Measurements from ENCODE around the gene GPR62.

DNA sequence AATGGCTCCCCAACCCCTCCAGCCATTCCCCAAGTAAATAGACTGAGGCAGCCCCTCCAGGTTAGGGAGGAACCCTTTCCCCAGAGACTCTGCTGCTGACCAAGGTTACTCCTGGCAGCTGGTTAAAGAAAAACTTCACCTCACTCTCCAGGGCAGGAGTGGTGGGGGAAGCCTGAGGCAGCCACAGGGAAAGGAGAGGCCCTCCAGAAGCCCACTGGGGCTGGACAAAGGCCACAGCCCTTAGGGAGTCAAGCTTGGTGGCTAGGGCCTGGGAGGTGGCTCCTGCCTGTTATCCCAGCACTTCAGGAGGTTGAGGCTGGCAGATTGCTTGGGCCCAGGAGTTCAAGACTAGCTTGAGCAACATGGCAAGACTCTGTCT is 29.1 kb downstream of the GPR62 start:
- TF ChIP-seq, protein P1, sequence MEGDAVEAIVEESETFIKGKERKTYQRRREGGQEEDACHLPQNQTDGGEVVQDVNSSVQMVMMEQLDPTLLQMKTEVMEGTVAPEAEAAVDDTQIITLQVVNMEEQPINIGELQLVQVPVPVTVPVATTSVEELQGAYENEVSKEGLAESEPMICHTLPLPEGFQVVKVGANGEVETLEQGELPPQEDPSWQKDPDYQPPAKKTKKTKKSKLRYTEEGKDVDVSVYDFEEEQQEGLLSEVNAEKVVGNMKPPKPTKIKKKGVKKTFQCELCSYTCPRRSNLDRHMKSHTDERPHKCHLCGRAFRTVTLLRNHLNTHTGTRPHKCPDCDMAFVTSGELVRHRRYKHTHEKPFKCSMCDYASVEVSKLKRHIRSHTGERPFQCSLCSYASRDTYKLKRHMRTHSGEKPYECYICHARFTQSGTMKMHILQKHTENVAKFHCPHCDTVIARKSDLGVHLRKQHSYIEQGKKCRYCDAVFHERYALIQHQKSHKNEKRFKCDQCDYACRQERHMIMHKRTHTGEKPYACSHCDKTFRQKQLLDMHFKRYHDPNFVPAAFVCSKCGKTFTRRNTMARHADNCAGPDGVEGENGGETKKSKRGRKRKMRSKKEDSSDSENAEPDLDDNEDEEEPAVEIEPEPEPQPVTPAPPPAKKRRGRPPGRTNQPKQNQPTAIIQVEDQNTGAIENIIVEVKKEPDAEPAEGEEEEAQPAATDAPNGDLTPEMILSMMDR (IDR thresholded peaks at IDR 0.05), result no peak
- TF ChIP-seq POLR2A (IDR thresholded peaks at IDR 0.05), result no peak
